Fibroblast of lung (primary cell): ENCODE measurements around the gene ZSCAN32. TPM values are rescaled to one million over a fixed set of nuclear protein-coding genes. Genes with fewer than 3 reads are reported as not detected.

Experiments used
- DNase-seq, 2 donors: peaks; one replicate each; pipeline versions ENCODE4 v3.0.0 to v3.0.0-alpha.2; 2010; ENCODE audit warnings: low read depth in 2 of 2
- H2AFZ ChIP-seq: 2 replicates; pipeline ENCODE4 v1.5.1; 2012; ENCODE audit warnings: low read length, control low read depth, inconsistent platforms
- H3K27ac ChIP-seq: 2 replicates; pipeline ENCODE4 v1.5.1; 2011; ENCODE audit warnings: low read length, control low read depth; ENCODE audit not compliant: insufficient read depth
- H3K27me3 ChIP-seq: 2 replicates; pipeline ENCODE4 v1.5.1; 2011; ENCODE audit warnings: mild to moderate bottlenecking, low read length; ENCODE audit not compliant: control insufficient read depth, insufficient read depth
- H3K36me3 ChIP-seq: 2 replicates; pipeline ENCODE4 v1.5.1; 2011; ENCODE audit warnings: low read length; ENCODE audit not compliant: control insufficient read depth, insufficient read depth
- H3K4me1 ChIP-seq: 2 replicates; pipeline ENCODE4 v1.5.1; 2011; ENCODE audit warnings: low read length; ENCODE audit not compliant: control insufficient read depth, insufficient read depth; ENCODE audit errors: extremely low read depth
- H3K4me2 ChIP-seq: 2 replicates; pipeline ENCODE4 v1.5.1; 2011; ENCODE audit warnings: low read length, control low read depth; ENCODE audit not compliant: insufficient read depth; ENCODE audit errors: extremely low read depth
- H3K4me3 ChIP-seq, 4 experiments: fragments of 200-600 bp in 1 of 4; sonication (generic) in 1 of 4; replicated peaks in 1 of 4; 2 replicates each; pipeline ENCODE4 v1.5.1; 2011 to 2016; ENCODE audit warnings: low read length in 4 of 4, low read depth in 3 of 4, mild to moderate bottlenecking in 3 of 4, control low read depth in 2 of 4, inconsistent platforms in 1 of 4, mixed read lengths in 1 of 4; ENCODE audit not compliant: insufficient read depth in 1 of 4; ENCODE audit errors: control extremely low read depth in 1 of 4
- H3K79me2 ChIP-seq: 2 replicates; pipeline ENCODE4 v1.5.1; 2012; ENCODE audit warnings: mild to moderate bottlenecking, low read length, inconsistent platforms; ENCODE audit not compliant: control insufficient read depth, insufficient read depth
- H3K9ac ChIP-seq: 2 replicates; pipeline ENCODE4 v1.5.1; 2011; ENCODE audit warnings: mild to moderate bottlenecking, low read length, control low read depth; ENCODE audit not compliant: insufficient read depth
- H3K9me3 ChIP-seq: 2 replicates; pipeline ENCODE4 v1.5.1; 2012; ENCODE audit warnings: low read depth, low read length; ENCODE audit not compliant: control insufficient read depth, insufficient read depth
- H4K20me1 ChIP-seq: 2 replicates; pipeline ENCODE4 v1.5.1; 2011; ENCODE audit warnings: low read length; ENCODE audit not compliant: control insufficient read depth, insufficient read depth; ENCODE audit errors: extremely low read depth
- EZH2 ChIP-seq: IDR thresholded peaks from 2 replicates; pipeline ENCODE4 v1.5.1; 2012; ENCODE audit warnings: low read length, control low read depth, mild to moderate bottlenecking; ENCODE audit errors: missing control alignments
- polyA plus RNA-seq, 2 donors: library from polyadenylated mRNA; depleted of rRNA in 1 of 2; stranded (reverse) in 1 of 2; unstranded in 1 of 2; fragments of >200 nt; gene quantifications; 2 replicates each; pipeline ENCODE4 v1.2.1, GENCODE V29; 2011 to 2012; ENCODE audit warnings: missing spikeins in 1 of 2
- total RNA-seq: library from RNA; depleted of rRNA; stranded (reverse); fragments of >200 nt; gene quantifications from 2 replicates; pipeline ENCODE4 v1.2.1, GENCODE V29; 2014
- TF ChIP-seq, protein P1 (sequence below), 2 donors: IDR thresholded peaks in 1 of 2; conservative IDR thresholded peaks in 1 of 2; 1 replicate in 1 of 2; 2 replicates in 1 of 2; pipeline ENCODE4 v1.5.1; 2011 to 2012; ENCODE audit warnings: low read length in 2 of 2, control low read depth in 1 of 2, inconsistent platforms in 1 of 2, low read depth in 1 of 2, mild to moderate bottlenecking in 1 of 2

ZSCAN32 gene
- total and polyA plus RNA-seq, 2 donors (not counting 1 experiment from before 2014, with no cell fraction given) = 13.7 to 14.1 TPM

DNA sequence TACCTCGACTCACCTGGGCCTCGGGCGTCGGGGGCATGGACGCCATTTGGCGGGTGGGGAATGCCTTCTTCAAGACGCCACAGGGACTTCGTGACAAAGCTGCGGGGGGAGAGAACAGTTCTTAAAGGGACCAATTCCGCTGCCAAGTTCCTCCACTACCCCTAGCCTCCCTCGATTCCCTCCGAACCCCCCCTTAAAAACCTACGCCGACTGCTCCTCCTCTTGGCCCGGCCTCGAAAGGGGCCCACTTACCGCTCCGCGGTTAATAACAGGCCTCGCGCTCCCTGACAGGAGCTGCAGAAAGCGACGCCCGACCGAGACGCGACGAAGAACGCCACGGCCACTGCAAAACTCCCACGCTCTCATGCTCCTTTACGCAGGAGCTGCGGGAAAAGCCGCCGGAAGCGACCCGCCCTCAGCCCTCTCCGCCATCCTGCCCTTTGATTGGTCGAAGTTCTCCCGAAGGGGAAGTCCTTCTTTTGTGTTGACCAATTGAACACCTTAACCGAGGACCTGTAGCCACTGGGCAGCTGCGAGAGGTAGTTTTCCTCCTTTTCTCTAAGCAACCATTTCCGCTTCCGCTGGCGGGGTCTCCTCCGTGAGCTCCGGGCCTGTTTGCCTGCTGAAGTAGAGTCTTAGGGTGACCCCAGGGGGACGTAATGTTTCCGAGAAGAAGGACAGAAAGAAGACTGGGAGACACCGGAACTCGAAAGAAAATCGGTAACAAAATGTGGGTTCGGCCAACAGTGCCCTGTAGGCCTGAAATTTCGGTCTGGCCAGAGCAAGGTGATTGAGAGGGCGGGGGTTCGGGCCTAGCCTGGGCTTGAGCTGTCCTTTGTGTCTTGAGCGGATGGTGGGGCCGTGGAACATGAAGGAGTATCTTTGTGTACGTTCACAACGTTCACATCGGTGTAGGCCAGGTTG is 42.6 kb upstream of the ZSCAN32 start, which contains the start of the genes NAA60 and ZNF597:
TSS of gene NAA60 (plus strand) at position 573 of the 924 bp plus-strand sequence. CDS start 32,548 bp downstream, outside the sequence.
TSS of gene ZNF597 (minus strand) at position 397 of the 924 bp plus-strand sequence. CDS start at position 46, 351 bp downstream.
- DNase-seq = peak; percentile 94 to 95
- peak within 1 kb of the TSS; percentile 67 to 92 (median 74) for H3K4me3 ChIP-seq
- H3K36me3 ChIP-seq = no peaks in the 10 kb centered on the region
- no peaks in the 10 kb centered on the region for H4K20me1 ChIP-seq
- H3K9ac ChIP-seq = peak within 1 kb of the TSS; percentile 71
- TF ChIP-seq, protein P1, sequence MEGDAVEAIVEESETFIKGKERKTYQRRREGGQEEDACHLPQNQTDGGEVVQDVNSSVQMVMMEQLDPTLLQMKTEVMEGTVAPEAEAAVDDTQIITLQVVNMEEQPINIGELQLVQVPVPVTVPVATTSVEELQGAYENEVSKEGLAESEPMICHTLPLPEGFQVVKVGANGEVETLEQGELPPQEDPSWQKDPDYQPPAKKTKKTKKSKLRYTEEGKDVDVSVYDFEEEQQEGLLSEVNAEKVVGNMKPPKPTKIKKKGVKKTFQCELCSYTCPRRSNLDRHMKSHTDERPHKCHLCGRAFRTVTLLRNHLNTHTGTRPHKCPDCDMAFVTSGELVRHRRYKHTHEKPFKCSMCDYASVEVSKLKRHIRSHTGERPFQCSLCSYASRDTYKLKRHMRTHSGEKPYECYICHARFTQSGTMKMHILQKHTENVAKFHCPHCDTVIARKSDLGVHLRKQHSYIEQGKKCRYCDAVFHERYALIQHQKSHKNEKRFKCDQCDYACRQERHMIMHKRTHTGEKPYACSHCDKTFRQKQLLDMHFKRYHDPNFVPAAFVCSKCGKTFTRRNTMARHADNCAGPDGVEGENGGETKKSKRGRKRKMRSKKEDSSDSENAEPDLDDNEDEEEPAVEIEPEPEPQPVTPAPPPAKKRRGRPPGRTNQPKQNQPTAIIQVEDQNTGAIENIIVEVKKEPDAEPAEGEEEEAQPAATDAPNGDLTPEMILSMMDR (conservative IDR thresholded peaks at IDR 0.05 in 1 of 2, IDR thresholded peaks at IDR 0.05 in 1 of 2; ENCODE audit: low read depth in 1 of 2, low read length in 2 of 2) = no peak
- TF ChIP-seq EZH2 = no peak
- H3K79me2 ChIP-seq = peaks cover 14% of the 10 kb centered on the region
- peak within 1 kb of the TSS; percentile 54 for H2AFZ ChIP-seq
- H3K27me3 ChIP-seq = no peaks in the 10 kb centered on the region
- H3K4me2 ChIP-seq = peak within 1 kb of the TSS; percentile 82
- peak within 1 kb of the TSS; percentile 84 for H3K27ac ChIP-seq
- no peaks in the 10 kb centered on the region for H3K4me1 ChIP-seq
- H3K9me3 ChIP-seq = no peaks in the 10 kb centered on the region

DNA sequence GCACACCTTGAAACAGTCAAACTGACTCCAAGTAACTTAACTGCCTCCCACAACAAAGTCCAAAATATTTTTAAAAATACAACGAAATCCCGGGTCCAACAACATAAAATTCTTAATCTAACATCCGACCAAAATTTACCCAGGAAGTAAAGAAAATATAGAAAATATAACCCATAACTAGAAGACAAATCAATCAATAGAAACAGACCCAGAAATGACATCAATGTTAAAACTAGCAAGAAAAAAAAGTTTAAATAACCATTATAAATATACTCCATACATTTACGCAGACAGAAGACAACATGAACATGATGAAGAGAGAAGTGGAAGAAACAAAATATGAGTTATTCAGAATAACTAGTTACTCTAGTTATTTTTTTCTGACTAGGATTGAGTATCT is 38.8 kb upstream of the ZSCAN32 start:
- no peak overlapping the region for H3K4me2 ChIP-seq
- H3K9me3 ChIP-seq = no peaks in the 10 kb centered on the region
- H3K27me3 ChIP-seq = no peaks in the 10 kb centered on the region
- no peak overlapping the region for H2AFZ ChIP-seq
- H3K36me3 ChIP-seq = no peaks in the 10 kb centered on the region
- no peak overlapping the region for H3K27ac ChIP-seq
- H3K4me3 ChIP-seq = no peak overlapping the region
- H3K9ac ChIP-seq = no peak overlapping the region
- H3K79me2 ChIP-seq = peaks cover 7% of the 10 kb centered on the region
- no peaks in the 10 kb centered on the region for H3K4me1 ChIP-seq
- H4K20me1 ChIP-seq = no peaks in the 10 kb centered on the region
- DNase-seq = no peak
- no peak for TF ChIP-seq EZH2
- TF ChIP-seq, protein P1 (conservative IDR thresholded peaks at IDR 0.05 in 1 of 2, IDR thresholded peaks at IDR 0.05 in 1 of 2; ENCODE audit: low read depth in 1 of 2, low read length in 2 of 2) = no peak

DNA sequence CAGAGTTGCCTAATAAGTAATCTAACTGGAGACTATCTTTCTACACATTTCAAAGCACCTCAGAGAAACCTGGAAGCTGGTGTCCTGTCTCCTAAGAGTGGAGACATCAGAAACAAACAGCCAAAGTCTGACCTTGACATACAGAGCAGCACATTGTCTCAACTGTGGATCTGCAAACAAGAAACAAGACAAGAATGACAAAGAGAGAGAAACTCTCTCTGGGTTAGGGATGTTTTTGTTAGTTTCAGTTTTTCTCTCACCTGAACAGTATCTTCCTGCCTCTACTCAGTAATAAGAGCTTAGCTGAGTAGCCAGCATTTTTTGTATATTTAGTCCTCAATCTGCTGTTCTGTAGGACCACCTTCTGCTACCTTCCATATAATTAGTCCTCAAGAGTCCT is 33.6 kb upstream of the ZSCAN32 start:
- Histone ChIP-seq H3K4me2 (no peak overlapping the region), H3K27me3 (no peaks in the 10 kb centered on the region), H4K20me1 (no peaks in the 10 kb centered on the region), H3K79me2 (no peaks in the 10 kb centered on the region), H3K9ac (no peak overlapping the region), H3K27ac (no peak overlapping the region), H3K9me3 (no peaks in the 10 kb centered on the region), H3K4me1 (no peaks in the 10 kb centered on the region), H2AFZ (no peak overlapping the region), H3K4me3 (no peak overlapping the region), H3K36me3 (peaks cover 2% of the 10 kb centered on the region)
- TF ChIP-seq, protein P1 (conservative IDR thresholded peaks at IDR 0.05 in 1 of 2, IDR thresholded peaks at IDR 0.05 in 1 of 2; ENCODE audit: low read depth in 1 of 2, low read length in 2 of 2) = no peak
- TF ChIP-seq EZH2 = no peak
- DNase-seq = no peak
